GM10847 (cell line): ENCODE measurements around the gene ETHE1.

Experiments used
- POLR2A ChIP-seq: IDR thresholded peaks from 2 replicates; pipeline ENCODE4 v1.6.1; 2011; ENCODE audit not compliant: insufficient read length; ENCODE audit errors: extremely low read depth

Gene ETHE1

GRCh38 chr19:43526884-43527859 is at the start of gene ETHE1:
Gene ETHE1, minus strand, starts transcription at chr19:43527201. Its CDS starts 24 bp downstream, at chr19:43527177.
- TF ChIP-seq POLR2A, result peak; percentile 79

DNA sequence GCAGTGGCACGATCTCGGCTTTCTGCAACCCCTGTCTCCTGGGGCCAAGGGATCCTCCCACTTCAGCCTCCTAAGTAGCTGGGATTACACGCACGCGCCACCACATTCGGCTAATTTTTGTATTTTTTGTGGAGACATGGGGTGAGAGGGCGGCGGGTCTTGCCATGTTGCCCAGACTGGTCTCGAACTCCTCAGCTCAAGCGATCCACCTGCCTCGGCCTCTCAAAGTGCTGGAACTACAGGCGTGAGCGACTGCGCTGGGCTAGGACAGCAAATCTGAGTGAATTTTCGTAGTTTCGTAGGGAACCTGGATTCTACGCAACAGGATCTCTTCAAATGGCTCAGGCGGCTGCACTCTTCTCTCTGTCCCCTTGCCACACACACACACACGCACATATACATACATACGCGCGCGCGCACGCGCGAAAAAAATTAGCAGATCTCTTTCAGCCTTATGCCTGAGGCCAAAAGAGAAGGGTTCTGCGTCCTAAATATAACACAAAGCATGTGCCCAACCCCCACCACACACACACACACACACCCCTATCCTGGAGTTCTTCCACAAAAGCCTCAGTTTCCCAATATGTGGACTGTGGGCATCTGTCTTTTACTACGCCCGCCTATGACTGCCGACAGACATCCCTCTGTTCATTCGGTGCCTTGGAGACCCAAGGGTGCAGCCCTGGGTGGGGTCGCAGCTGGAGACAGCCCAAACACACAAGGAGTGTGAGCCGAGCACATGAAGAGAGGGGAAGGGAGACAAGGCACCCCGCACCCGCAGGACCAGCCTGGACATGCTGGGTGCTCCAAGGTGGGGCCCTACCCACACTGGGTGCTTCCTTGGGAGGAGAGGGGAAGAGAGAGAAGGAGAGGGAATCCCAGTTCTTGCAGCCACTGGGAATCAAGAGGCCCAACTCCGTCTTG is 49.2 kb upstream of the ETHE1 start:
- TF ChIP-seq POLR2A, result no peak

GRCh38 chr19:43575156-43575950 is 48.4 kb upstream of the ETHE1 start, which contains the start of the genes PINLYP and XRCC1:
Gene PINLYP, plus strand, starts transcription at chr19:43575801. Its CDS starts 1,391 bp downstream, at chr19:43577192.
Gene XRCC1, minus strand, starts transcription at chr19:43575527. Its CDS starts 69 bp downstream, at chr19:43575458.
- TF ChIP-seq POLR2A, result peak; percentile 30

GRCh38 chr19:43574424-43575155 is 47.6 kb upstream of the ETHE1 start:
- TF ChIP-seq POLR2A, result no peak

- no peak for TF ChIP-seq POLR2A
Observed at GRCh38 chr19:43572171-43572588, 45.2 kb upstream of the ETHE1 start.

DNA sequence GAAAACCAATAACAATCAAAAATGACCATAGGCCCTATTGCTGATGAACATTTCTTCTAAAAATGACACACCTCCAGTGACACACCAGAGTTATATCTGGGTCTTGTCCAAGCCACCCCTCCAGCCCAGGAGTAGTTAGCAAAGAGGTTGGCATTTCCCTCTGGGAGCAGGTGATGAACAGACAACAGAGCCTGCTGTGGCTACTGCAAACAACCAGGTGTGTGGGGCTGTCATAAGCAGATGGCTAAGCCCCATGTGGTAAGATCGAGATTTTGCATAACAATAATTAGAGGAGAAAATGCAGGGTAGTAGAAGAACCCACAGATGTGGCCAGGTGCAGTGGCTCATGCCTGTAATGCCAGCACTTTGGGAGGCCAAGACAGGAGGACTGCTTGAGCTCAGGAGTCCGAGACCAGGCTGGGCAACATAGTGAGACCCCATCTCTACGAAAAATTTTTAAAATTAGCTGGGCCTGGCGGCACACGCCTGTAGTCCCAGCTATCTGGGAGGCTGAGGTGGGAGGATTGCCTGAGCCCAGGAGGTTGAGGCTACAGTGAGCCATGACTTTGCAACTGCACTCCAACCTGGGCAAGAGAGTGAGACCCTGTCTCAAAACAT is 43.3 kb upstream of the ETHE1 start:
- TF ChIP-seq POLR2A, result no peak

DNA sequence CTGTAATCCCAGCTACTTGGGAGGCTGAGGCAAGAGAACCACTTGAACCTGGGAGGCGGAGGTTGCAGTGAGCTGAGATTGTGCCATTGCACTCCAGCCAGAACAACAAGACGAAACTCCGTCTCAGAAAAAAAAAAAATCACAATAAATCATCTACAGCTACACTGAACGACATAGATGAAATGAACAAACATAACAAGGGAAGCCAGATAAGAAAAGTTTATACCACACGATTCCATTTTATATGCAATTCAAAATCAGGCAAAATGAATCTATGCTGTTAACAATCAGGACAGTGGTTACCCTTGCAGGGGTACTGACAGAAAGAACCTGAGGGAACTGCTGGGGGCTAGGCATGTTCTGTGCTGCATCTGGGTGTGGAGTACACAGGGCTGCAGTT is 42.7 kb upstream of the ETHE1 start:
- no peak for TF ChIP-seq POLR2A

DNA sequence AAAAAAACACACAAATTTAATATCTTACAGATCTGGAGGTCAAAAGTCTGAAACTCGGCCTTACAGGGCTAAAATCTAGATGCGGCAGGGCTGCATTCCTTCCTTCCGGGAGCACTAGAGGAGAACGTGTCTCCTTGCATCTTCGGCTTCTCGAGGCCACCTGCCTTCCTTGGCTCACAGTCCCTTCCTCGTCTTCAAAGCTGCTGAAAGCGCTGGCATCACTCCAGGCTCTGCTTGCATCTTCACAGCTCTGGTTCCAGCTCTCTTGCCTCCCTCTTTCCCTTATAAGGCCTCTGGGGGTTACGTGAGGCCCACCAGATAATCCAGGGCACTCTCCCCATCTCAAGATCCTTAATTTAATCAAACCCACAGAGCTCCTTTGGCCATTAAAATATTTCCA is 37.8 kb upstream of the ETHE1 start:
- TF ChIP-seq POLR2A, result no peak

DNA sequence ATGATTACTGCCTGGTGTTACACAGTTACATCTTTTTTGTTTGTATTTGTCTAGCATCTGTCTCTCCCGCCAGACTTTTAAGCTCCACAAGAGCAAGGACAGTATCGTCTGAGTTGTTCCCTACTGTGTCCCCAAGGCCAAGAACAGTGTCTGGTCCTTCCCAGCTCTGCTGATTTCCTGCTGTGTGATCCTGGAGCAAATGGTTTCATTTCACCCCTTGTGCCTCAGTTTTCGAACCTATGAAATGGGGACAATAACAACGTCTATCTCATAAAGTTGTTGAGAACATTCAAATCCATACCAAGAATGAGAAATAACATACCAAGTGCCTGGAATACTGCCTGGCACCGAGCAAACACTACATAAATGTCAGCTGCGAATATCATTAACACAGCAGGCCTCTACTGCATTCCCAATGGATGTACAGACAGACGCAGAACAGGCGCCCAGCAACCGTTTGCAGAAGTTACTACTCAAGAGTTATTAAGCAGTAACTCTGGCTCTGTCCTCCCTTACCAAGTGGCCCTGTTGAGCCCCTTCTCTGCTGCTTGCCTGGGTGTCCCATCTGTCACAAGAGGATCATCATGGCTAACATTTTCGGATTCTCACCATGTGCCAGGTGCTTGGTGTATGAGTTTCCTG is 36.9 kb upstream of the ETHE1 start:
- TF ChIP-seq POLR2A, result no peak

DNA sequence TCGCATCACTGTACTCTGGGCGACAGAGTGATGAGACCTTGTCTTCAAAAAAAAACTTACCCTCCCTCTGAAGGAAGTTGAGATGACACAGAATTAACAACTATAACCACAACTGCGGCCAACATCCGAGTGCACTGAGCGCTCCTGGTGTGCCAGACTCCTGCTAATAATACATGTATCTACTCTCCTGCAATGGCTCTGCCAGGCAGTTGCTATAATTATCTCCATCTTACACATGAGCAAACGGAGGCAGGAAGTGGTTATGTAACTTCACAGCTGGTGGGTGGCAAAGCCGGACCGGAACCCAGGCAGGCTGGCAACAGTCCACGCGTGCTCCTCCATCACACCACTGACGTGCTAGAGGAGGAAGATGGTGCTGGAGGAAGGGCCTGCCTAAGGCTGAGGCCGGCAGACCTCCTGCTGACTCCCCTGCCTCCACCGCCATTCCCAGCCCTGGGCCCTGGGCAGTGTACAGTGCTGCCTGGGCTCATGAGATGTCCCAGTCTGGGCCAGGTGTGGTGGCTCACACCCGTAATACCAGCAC is 35.8 kb upstream of the ETHE1 start:
- TF ChIP-seq POLR2A, result no peak

DNA sequence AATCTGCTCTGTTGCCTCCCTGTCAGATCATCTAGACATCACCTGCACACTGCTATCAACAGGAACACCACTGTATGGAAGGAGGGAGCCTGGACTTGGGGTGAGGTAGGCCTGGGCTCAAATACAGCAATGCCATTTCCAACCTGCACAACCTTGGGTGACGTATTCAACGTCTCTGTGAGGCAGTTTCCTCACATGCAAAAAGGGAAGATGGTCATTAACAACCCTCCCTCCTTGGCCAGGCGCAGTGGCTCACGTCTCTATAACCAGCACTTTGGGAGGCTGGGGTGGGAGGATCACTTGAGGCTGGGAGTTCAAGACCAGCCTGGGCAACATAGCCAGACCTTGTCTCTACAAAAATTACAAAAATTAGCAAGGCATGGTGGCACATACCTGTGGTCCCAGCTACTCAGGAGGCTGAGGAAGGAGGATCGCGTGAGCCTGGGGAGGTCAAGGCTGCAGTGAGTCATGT is 35.3 kb upstream of the ETHE1 start:
- TF ChIP-seq POLR2A, result no peak

- no peak for TF ChIP-seq POLR2A
Observed at GRCh38 chr19:43561139-43561970, 34.4 kb upstream of the ETHE1 start.
